ENCODE data around the gene DPH1.

Gene DPH1

GRCh38 chr17:2082003-2082781, 52.2 kb downstream of the DPH1 start:
- no peak overlapping the region for H2AFZ ChIP-seq (ENCODE audit: low read depth)
- no peak overlapping the region for H3K4me3 ChIP-seq (IDR thresholded peaks at IDR 0.05; ENCODE audit: insufficient read depth, low read depth, low read length)
- no peaks in the 10 kb centered on the region for H3K79me2 ChIP-seq (ENCODE audit: insufficient read depth, low read depth)
- no peaks in the 10 kb centered on the region for H3K27me3 ChIP-seq (ENCODE audit: insufficient read depth, low read depth)
- H4K20me1 ChIP-seq (ENCODE audit: insufficient read depth), result no peaks in the 10 kb centered on the region
- no peak overlapping the region for H3K4me2 ChIP-seq
- peaks cover 20% of the 10 kb centered on the region for H3K4me1 ChIP-seq (ENCODE audit: low read depth, poor library complexity, severe bottlenecking)
- H3K36me3 ChIP-seq (ENCODE audit: insufficient read depth), result no peaks in the 10 kb centered on the region
- H3K27ac ChIP-seq, result no peak overlapping the region
- H3K9ac ChIP-seq, result no peak overlapping the region
- no peak for TF ChIP-seq CTCF (conservative IDR thresholded peaks at IDR 0.05; ENCODE audit: low read depth, low read length)

- no peaks in the 10 kb centered on the region for H3K36me3 ChIP-seq (ENCODE audit: insufficient read depth)
Measured at GRCh38 chr17:2083613-2084035, 53.7 kb downstream of the DPH1 start.

GRCh38 chr17:2084036-2084765, 54.2 kb downstream of the DPH1 start:
- Histone ChIP-seq H3K27me3 (ENCODE audit: insufficient read depth, low read depth) (no peaks in the 10 kb centered on the region), H4K20me1 (ENCODE audit: insufficient read depth) (no peaks in the 10 kb centered on the region), H3K4me3 (IDR thresholded peaks at IDR 0.05; ENCODE audit: insufficient read depth, low read depth, low read length) (no peak overlapping the region), H3K9ac (no peak overlapping the region), H3K27ac (no peak overlapping the region), H2AFZ (ENCODE audit: low read depth) (no peak overlapping the region), H3K4me1 (ENCODE audit: low read depth, poor library complexity, severe bottlenecking) (peaks cover 40% of the 10 kb centered on the region), H3K4me2 (no peak overlapping the region), H3K79me2 (ENCODE audit: insufficient read depth, low read depth) (no peaks in the 10 kb centered on the region), H3K36me3 (ENCODE audit: insufficient read depth) (no peaks in the 10 kb centered on the region)
- TF ChIP-seq CTCF (conservative IDR thresholded peaks at IDR 0.05; ENCODE audit: low read depth, low read length), result no peak

More at GRCh38 chr17:2083613-2084035, 53.7 kb downstream of the DPH1 start:
- TF ChIP-seq CTCF (conservative IDR thresholded peaks at IDR 0.05; ENCODE audit: low read depth, low read length), result no peak
- no peak overlapping the region for H3K4me3 ChIP-seq (IDR thresholded peaks at IDR 0.05; ENCODE audit: insufficient read depth, low read depth, low read length)
- no peak overlapping the region for H3K4me2 ChIP-seq
- H3K4me1 ChIP-seq (ENCODE audit: low read depth, poor library complexity, severe bottlenecking), result peaks cover 34% of the 10 kb centered on the region
- H3K9ac ChIP-seq, result no peak overlapping the region
- H3K27ac ChIP-seq, result no peak overlapping the region
- no peaks in the 10 kb centered on the region for H4K20me1 ChIP-seq (ENCODE audit: insufficient read depth)
- no peaks in the 10 kb centered on the region for H3K79me2 ChIP-seq (ENCODE audit: insufficient read depth, low read depth)
- H2AFZ ChIP-seq (ENCODE audit: low read depth), result no peak overlapping the region
- H3K27me3 ChIP-seq (ENCODE audit: insufficient read depth, low read depth), result no peaks in the 10 kb centered on the region

- Histone ChIP-seq H3K36me3 (ENCODE audit: insufficient read depth) (no peaks in the 10 kb centered on the region), H3K4me3 (IDR thresholded peaks at IDR 0.05; ENCODE audit: insufficient read depth, low read depth, low read length) (no peak overlapping the region), H3K79me2 (ENCODE audit: insufficient read depth, low read depth) (no peaks in the 10 kb centered on the region), H3K27me3 (ENCODE audit: insufficient read depth, low read depth) (no peaks in the 10 kb centered on the region), H3K4me1 (ENCODE audit: low read depth, poor library complexity, severe bottlenecking) (peaks cover 47% of the 10 kb centered on the region), H3K9ac (no peak overlapping the region), H2AFZ (ENCODE audit: low read depth) (no peak overlapping the region), H3K4me2 (no peak overlapping the region), H3K27ac (no peak overlapping the region), H4K20me1 (ENCODE audit: insufficient read depth) (no peaks in the 10 kb centered on the region)
- no peak for TF ChIP-seq CTCF (conservative IDR thresholded peaks at IDR 0.05; ENCODE audit: low read depth, low read length)
Measured at GRCh38 chr17:2084766-2085647, 55.1 kb downstream of the DPH1 start.
